ENCODE data around the gene APOA1. TPM values are rescaled to one million over a fixed set of nuclear protein-coding genes. Genes with fewer than 3 reads are reported as not detected.

APOA1 gene
- polyA plus RNA-seq, 1 of the 3 experiments (the other 2 are of a cell fraction), result 0.20 TPM

GRCh38 chr11:116862951-116863350 is 25.5 kb upstream of the APOA1 start:
- peak overlapping the region; percentile 72 to 80; a peak in 3 of 4 replicates for H3K27ac ChIP-seq (ENCODE audit: low read depth in 2 of 2, low read length in 1 of 2)
- no peaks in the 10 kb centered on the region for H3K27me3 ChIP-seq (ENCODE audit: insufficient read depth)
- peaks cover 21 to 35% of the 10 kb centered on the region in 2 experiments for H3K4me1 ChIP-seq (ENCODE audit: control insufficient read depth in 1 of 2, insufficient read depth in 2 of 2, low read depth in 1 of 2, low read length in 1 of 2)
- H4K20me1 ChIP-seq (ENCODE audit: insufficient read depth), result no peaks in the 10 kb centered on the region
- no peak overlapping the region for H3K4me3 ChIP-seq (ENCODE audit: low read depth in 2 of 2, low read length in 1 of 2)
- ChIA-PET CTCF (interaction anchor here (0.6 to 4.9 kb wide), 4 partner anchors 17 to 243 kb away, joined by 4 to 32 read pairs (median 18); partner anchors contain the start of gene APOA5), POLR2A (interaction anchor here (1.1 kb wide), 1 partner anchor 25 kb away, joined by 3 read pairs; no protein-coding TSS in a partner anchor)
- 93% methylated on average over 3 of the region's 3 CpGs for WGBS (ENCODE audit: low lambda C conversion rate)
- no peak overlapping the region for H3K9ac ChIP-seq
- H3K36me3 ChIP-seq (replicated peaks in 1 of 2; ENCODE audit: control insufficient read depth in 1 of 2, insufficient read depth in 2 of 2, low read length in 1 of 2), result peaks cover 27 to 43% of the 10 kb centered on the region in 2 experiments
- no peak overlapping the region for H2AFZ ChIP-seq (ENCODE audit: low read depth)
- H3K79me2 ChIP-seq (ENCODE audit: insufficient read depth), result no peaks in the 10 kb centered on the region
- no peaks in the 10 kb centered on the region for H3K9me2 ChIP-seq
- H3K9me3 ChIP-seq, result no peaks in the 10 kb centered on the region
- H3F3A ChIP-seq (replicated peaks; ENCODE audit: insufficient read depth), result peaks cover 16% of the 10 kb centered on the region
- DNase-seq, result no peak
- no peak for TF ChIP-seq SIN3A (IDR thresholded peaks at IDR 0.05; ENCODE audit: borderline replicate concordance, low read depth, low read length)
- TF ChIP-seq SMC3 (IDR thresholded peaks at IDR 0.05; ENCODE audit: low read depth, low read length), result no peak
- H3K4me2 ChIP-seq, result 0 out of 2 replicates have a peak overlapping the region, but pooled peaks have one; percentile 3

DNA sequence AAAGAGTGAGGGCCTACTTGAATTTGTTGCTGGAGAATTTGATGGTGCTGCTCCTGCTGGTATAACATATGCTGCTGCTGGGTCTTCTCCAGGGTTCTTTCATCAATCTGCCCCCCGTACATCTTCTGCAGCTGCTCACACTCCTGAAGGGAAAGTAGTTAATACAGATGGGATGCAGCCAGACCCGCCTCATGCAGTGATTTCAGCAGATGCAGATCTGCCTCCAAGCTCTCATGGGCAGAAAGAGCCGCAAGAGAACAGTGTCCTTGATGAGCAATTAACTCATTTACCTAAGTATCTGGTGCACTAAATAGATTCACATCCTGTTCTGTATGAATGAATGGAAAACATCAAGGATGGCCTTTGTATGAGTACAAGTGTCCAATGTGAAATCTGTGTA is 24.8 kb upstream of the APOA1 start:
- ChIA-PET CTCF (interaction anchor here (1.4 to 4.9 kb wide), 4 partner anchors 17 to 244 kb away, joined by 3 to 32 read pairs (median 18); partner anchors contain the start of gene APOA5), POLR2A (interaction anchor here (1.1 kb wide), 1 partner anchor 26 kb away, joined by 3 read pairs; no protein-coding TSS in a partner anchor)
- WGBS (ENCODE audit: low lambda C conversion rate), result 70% methylated on average over 3 of the region's 3 CpGs
- Histone ChIP-seq H3K9ac (no peak overlapping the region; the same call in 1 of the 2 replicates), H3K4me3 (ENCODE audit: low read depth in 2 of 2, low read length in 1 of 2) (no peak overlapping the region), H3K9me3 (no peaks in the 10 kb centered on the region), H2AFZ (ENCODE audit: low read depth) (no peak overlapping the region), H3K27me3 (ENCODE audit: insufficient read depth) (no peaks in the 10 kb centered on the region), H3K9me2 (no peaks in the 10 kb centered on the region), H3F3A (replicated peaks; ENCODE audit: insufficient read depth) (peaks cover 16% of the 10 kb centered on the region), H3K4me1 (ENCODE audit: control insufficient read depth in 1 of 2, insufficient read depth in 2 of 2, low read depth in 1 of 2, low read length in 1 of 2) (peaks cover 21 to 40% of the 10 kb centered on the region in 2 experiments), H3K36me3 (replicated peaks in 1 of 2; ENCODE audit: control insufficient read depth in 1 of 2, insufficient read depth in 2 of 2, low read length in 1 of 2) (peaks cover 23 to 43% of the 10 kb centered on the region in 2 experiments), H3K79me2 (ENCODE audit: insufficient read depth) (no peaks in the 10 kb centered on the region), H4K20me1 (ENCODE audit: insufficient read depth) (no peaks in the 10 kb centered on the region), H3K4me2 (peak overlapping the region; percentile 5; the same call in 1 of the 2 replicates), H3K27ac (ENCODE audit: low read depth in 2 of 2, low read length in 1 of 2) (peak overlapping the region; percentile 72 to 87)
- peak; percentile 73 for DNase-seq
- peak; percentile 90 for TF ChIP-seq GATA2 (CRISPR knock-in tag; IDR thresholded peaks at IDR 0.05)
- TF ChIP-seq ZBTB33 (IDR thresholded peaks at IDR 0.05; ENCODE audit: borderline replicate concordance, low read depth), result no peak
- no peak for TF ChIP-seq RXRA (IDR thresholded peaks at IDR 0.05; ENCODE audit: borderline replicate concordance, low read depth)
- no peak for TF ChIP-seq FOSL2 (IDR thresholded peaks at IDR 0.05; ENCODE audit: borderline replicate concordance, low read depth)
- no peak for TF ChIP-seq CTCF (IDR thresholded peaks at IDR 0.05)
- TF ChIP-seq EZH2phosphoT487 (IDR thresholded peaks at IDR 0.05; ENCODE audit: borderline replicate concordance, low read depth), result no peak
- TF ChIP-seq NFIC (IDR thresholded peaks at IDR 0.05; ENCODE audit: borderline replicate concordance), result no peak
- no peak for TF ChIP-seq REST (IDR thresholded peaks at IDR 0.05; ENCODE audit: low read depth, low read length)
- no peak for TF ChIP-seq SMC3 (IDR thresholded peaks at IDR 0.05; ENCODE audit: low read depth, low read length)
- peak; percentile 82; the same call in 1 of the 2 replicates for TF ChIP-seq FOXJ3 (CRISPR knock-in tag; IDR thresholded peaks at IDR 0.05)
- TF ChIP-seq, protein P1, sequence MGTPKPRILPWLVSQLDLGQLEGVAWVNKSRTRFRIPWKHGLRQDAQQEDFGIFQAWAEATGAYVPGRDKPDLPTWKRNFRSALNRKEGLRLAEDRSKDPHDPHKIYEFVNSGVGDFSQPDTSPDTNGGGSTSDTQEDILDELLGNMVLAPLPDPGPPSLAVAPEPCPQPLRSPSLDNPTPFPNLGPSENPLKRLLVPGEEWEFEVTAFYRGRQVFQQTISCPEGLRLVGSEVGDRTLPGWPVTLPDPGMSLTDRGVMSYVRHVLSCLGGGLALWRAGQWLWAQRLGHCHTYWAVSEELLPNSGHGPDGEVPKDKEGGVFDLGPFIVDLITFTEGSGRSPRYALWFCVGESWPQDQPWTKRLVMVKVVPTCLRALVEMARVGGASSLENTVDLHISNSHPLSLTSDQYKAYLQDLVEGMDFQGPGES (IDR thresholded peaks at IDR 0.05; ENCODE audit: low read depth, low read length), result no peak
- no peak for TF ChIP-seq TAF1 (IDR thresholded peaks at IDR 0.05; ENCODE audit: borderline replicate concordance, low read depth, low read length)
- TF ChIP-seq YY1 (IDR thresholded peaks at IDR 0.05; ENCODE audit: low read depth), result no peak
- no peak for TF ChIP-seq POLR2AphosphoS5 (IDR thresholded peaks at IDR 0.05; ENCODE audit: low read depth, low read length)
- TF ChIP-seq, protein P2, sequence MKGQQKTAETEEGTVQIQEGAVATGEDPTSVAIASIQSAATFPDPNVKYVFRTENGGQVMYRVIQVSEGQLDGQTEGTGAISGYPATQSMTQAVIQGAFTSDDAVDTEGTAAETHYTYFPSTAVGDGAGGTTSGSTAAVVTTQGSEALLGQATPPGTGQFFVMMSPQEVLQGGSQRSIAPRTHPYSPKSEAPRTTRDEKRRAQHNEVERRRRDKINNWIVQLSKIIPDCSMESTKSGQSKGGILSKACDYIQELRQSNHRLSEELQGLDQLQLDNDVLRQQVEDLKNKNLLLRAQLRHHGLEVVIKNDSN (IDR thresholded peaks at IDR 0.05; ENCODE audit: borderline replicate concordance, low read depth), result no peak
- no peak for TF ChIP-seq ELF1 (IDR thresholded peaks at IDR 0.05)
